ENCODE results near the gene ZBTB33.

DNA sequence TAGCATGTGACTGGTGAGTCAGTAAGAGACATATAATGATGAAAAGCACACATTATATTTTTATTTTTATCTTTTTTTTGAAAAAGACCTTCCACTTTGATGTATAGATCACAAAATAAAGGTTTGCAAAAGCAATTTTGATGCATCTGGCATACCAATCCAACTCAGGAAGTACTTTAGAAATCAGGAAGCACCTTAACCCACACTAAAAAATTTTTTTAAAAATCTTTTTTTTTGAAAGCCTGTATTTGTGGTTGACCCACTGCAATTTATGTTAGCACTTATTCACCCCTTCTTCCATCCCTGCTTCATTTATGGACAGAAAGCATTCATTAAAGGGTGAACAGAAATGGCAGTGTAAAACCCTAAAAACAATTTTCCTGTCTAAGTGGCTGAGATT lies 44.0 kb downstream of the ZBTB33 start:
- TF ChIP-seq, protein P1, sequence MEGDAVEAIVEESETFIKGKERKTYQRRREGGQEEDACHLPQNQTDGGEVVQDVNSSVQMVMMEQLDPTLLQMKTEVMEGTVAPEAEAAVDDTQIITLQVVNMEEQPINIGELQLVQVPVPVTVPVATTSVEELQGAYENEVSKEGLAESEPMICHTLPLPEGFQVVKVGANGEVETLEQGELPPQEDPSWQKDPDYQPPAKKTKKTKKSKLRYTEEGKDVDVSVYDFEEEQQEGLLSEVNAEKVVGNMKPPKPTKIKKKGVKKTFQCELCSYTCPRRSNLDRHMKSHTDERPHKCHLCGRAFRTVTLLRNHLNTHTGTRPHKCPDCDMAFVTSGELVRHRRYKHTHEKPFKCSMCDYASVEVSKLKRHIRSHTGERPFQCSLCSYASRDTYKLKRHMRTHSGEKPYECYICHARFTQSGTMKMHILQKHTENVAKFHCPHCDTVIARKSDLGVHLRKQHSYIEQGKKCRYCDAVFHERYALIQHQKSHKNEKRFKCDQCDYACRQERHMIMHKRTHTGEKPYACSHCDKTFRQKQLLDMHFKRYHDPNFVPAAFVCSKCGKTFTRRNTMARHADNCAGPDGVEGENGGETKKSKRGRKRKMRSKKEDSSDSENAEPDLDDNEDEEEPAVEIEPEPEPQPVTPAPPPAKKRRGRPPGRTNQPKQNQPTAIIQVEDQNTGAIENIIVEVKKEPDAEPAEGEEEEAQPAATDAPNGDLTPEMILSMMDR (IDR thresholded peaks at IDR 0.05; ENCODE audit: low read depth, low read length, missing input control), result no peak
- TF ChIP-seq JUND (IDR thresholded peaks at IDR 0.05) (no peak), RAD21 (IDR thresholded peaks at IDR 0.05) (no peak), SP1 (IDR thresholded peaks at IDR 0.05) (no peak), EGR1 (IDR thresholded peaks at IDR 0.05; ENCODE audit: low read depth in 2 of 2) (no peak), TAF1 (conservative IDR thresholded peaks at IDR 0.05) (no peak)
- TF ChIP-seq, protein P2, sequence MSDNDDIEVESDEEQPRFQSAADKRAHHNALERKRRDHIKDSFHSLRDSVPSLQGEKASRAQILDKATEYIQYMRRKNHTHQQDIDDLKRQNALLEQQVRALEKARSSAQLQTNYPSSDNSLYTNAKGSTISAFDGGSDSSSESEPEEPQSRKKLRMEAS (IDR thresholded peaks at IDR 0.05), result no peak
